Left lung (tissue), 10 donors: ENCODE measurements around the gene AGPAT3. TPM values are rescaled to one million over a fixed set of nuclear protein-coding genes. Genes with fewer than 3 reads are reported as not detected.

Experiments
- ATAC-seq: fragments of 200-7000 bp; cut with Tn5 transposase; one replicate; pipeline ENCODE4 v1.9.1; 2020; ENCODE audit warnings: moderate library complexity
- DNase-seq, 4 donors: peaks; one replicate each; pipeline ENCODE4 v3.0.0-alpha.2; 2013 to 2020
- H3K27ac ChIP-seq, 2 donors: fragments of 200-600 bp; sonication (generic) in 1 of 2; one replicate each; pipeline versions ENCODE4 v1.5.0 to v1.8.0; 2020 to 2021
- H3K27me3 ChIP-seq, 2 donors: fragments of 200-600 bp; sonication (generic) in 1 of 2; one replicate each; pipeline versions ENCODE4 v1.5.0 to v1.8.0; 2020 to 2021
- H3K36me3 ChIP-seq, 2 donors: fragments of 200-600 bp; sonication (generic) in 1 of 2; one replicate each; pipeline versions ENCODE4 v1.5.0 to v1.8.0; 2020 to 2021
- H3K4me1 ChIP-seq, 2 donors: fragments of 200-600 bp; one replicate each; pipeline ENCODE4 v1.8.0; 2021
- H3K4me3 ChIP-seq, 2 donors: fragments of 200-600 bp; sonication (generic) in 1 of 2; one replicate each; pipeline versions ENCODE4 v1.5.0 to v1.8.0; 2020 to 2021; ENCODE audit warnings: mild to moderate bottlenecking in 1 of 2
- H3K9me3 ChIP-seq, 2 donors: fragments of 200-600 bp; sonication (generic) in 1 of 2; one replicate each; pipeline versions ENCODE4 v1.5.0 to v1.8.0; 2020 to 2021
- CTCF ChIP-seq, 2 donors: fragments of 200-600 bp; sonication (generic) in 1 of 2; IDR thresholded peaks; one replicate each; pipeline versions ENCODE4 v1.5.0 to v1.8.0; 2021; ENCODE audit warnings: antibody characterized with exemption in 2 of 2
- intact Hi-C, 2 donors: fragments of 100-400 bp; cut with DNase I; formaldehyde crosslinking; loops; one replicate each; pipeline versions ENCODE4 v1.11.2 to v1.14.2; 2022
- polyA plus RNA-seq, 6 donors: library from polyadenylated mRNA; unstranded; fragments of 120-200 nt; gene quantifications; one replicate each; pipeline ENCODE4 v1.2.1, GENCODE V29; 2013; ENCODE audit not compliant: insufficient read length in 6 of 6
- total RNA-seq, 2 donors: library from RNA; stranded (reverse); fragmentation: NEBNext Ultra II Directional; extraction: Animal tissue kit (Norgen Biotek cat#: 25700); gene quantifications; one replicate each; pipeline ENCODE4 v1.2.1, GENCODE V29; 2021
- donor health status: DM: no; HTN: yes; CAD: no.
- donor health status: DM: no; HTN: no; CAD: no.

Gene AGPAT3
- total and polyA plus RNA-seq, 8 donors, result 37.4 to 111 (median 42.8) TPM

GRCh38 chr21:44024887-44025353, 159.9 kb downstream of the AGPAT3 start:
- no peaks in the 10 kb centered on the region for H3K27me3 ChIP-seq
- intact Hi-C loops, result loop anchor here in 1 of 2 donors (5.0 kb wide), 1 partner anchor 32 kb away; no protein-coding TSS in a partner anchor
- no peaks in the 10 kb centered on the region for H3K9me3 ChIP-seq
- no peak overlapping the region for H3K4me3 ChIP-seq
- H3K36me3 ChIP-seq, result no peaks in the 10 kb centered on the region
- H3K27ac ChIP-seq, result peak overlapping the region; percentile 33 to 40
- peaks cover 22 to 66% of the 10 kb centered on the region in 2 donors for H3K4me1 ChIP-seq
- ATAC-seq, result peak; percentile 89
- TF ChIP-seq CTCF (IDR thresholded peaks at IDR 0.05), result no peak
- DNase-seq, result peak in 2 of 4 donors; percentile 19 to 63

GRCh38 chr21:44027607-44028286, 162.7 kb downstream of the AGPAT3 start:
- no peak overlapping the region for H3K4me3 ChIP-seq
- intact Hi-C loops, result no loop called here
- no peak for ATAC-seq

GRCh38 chr21:44028287-44028659, 163.2 kb downstream of the AGPAT3 start:
- intact Hi-C loops, result no loop called here
- H3K27ac ChIP-seq, result no peak overlapping the region
- H3K9me3 ChIP-seq, result no peaks in the 10 kb centered on the region
- peaks cover 0 to 15% of the 10 kb centered on the region in 2 donors for H3K36me3 ChIP-seq
- H3K4me1 ChIP-seq, result peaks cover 19 to 48% of the 10 kb centered on the region in 2 donors
- DNase-seq, result no peak
- TF ChIP-seq CTCF (IDR thresholded peaks at IDR 0.05), result no peak
- no peak overlapping the region for H3K4me3 ChIP-seq
- H3K27me3 ChIP-seq, result no peaks in the 10 kb centered on the region
- ATAC-seq, result no peak

More at GRCh38 chr21:44027607-44028286, 162.7 kb downstream of the AGPAT3 start:
- Histone ChIP-seq H3K9me3 (no peaks in the 10 kb centered on the region), H3K27ac (no peak overlapping the region), H3K4me1 (peaks cover 19 to 48% of the 10 kb centered on the region in 2 donors), H3K36me3 (peaks cover 0 to 10% of the 10 kb centered on the region in 2 donors), H3K27me3 (no peaks in the 10 kb centered on the region)
- TF ChIP-seq CTCF (IDR thresholded peaks at IDR 0.05), result no peak
- DNase-seq, result no peak

GRCh38 chr21:44029460-44030087, 164.6 kb downstream of the AGPAT3 start:
- no peaks in the 10 kb centered on the region for H3K9me3 ChIP-seq

More at GRCh38 chr21:44029460-44030087, 164.6 kb downstream of the AGPAT3 start:
- Histone ChIP-seq H3K4me3 (no peak overlapping the region), H3K36me3 (peaks cover 0 to 28% of the 10 kb centered on the region in 2 donors), H3K4me1 (peaks cover 15 to 39% of the 10 kb centered on the region in 2 donors), H3K27ac (no peak overlapping the region), H3K27me3 (no peaks in the 10 kb centered on the region)
- ATAC-seq (no peak), DNase-seq (no peak)
- TF ChIP-seq CTCF (IDR thresholded peaks at IDR 0.05), result no peak
- intact Hi-C loops, result no loop called here
